ENCODE data around the gene ARHGAP15. TPM values are rescaled to one million over a fixed set of nuclear protein-coding genes. Genes with fewer than 3 reads are reported as not detected.

Gene ARHGAP15
- polyA plus RNA-seq, 2 of the 4 experiments (the other 2 are of a cell fraction), result 0.34 TPM; not detected in 1

- Histone ChIP-seq H3K9me3 (no peaks in the 10 kb centered on the region), H3K4me3 (no peak overlapping the region), H3K4me2 (no peak overlapping the region), H3K4me1 (no peaks in the 10 kb centered on the region), H3K27ac (no peak overlapping the region)
- DNase-seq (ENCODE audit: low read depth in 1 of 2, low spot score in 1 of 2) (no peak), FAIRE-seq (no peak), ATAC-seq (no peak)
- TF ChIP-seq CBX2 (IDR thresholded peaks at IDR 0.05; ENCODE audit: borderline replicate concordance, low read depth) (no peak), SMC3 (IDR thresholded peaks at IDR 0.05) (no peak), MAX (IDR thresholded peaks at IDR 0.05) (no peak), HOXA7 (CRISPR knock-in tag; IDR thresholded peaks at IDR 0.05) (no peak), JUN (IDR thresholded peaks at IDR 0.05) (no peak), CEBPB (IDR thresholded peaks at IDR 0.05) (no peak), CHD2 (IDR thresholded peaks at IDR 0.05; ENCODE audit: low read length, partially characterized antibody) (no peak), MAFK (IDR thresholded peaks at IDR 0.05; ENCODE audit: partially characterized antibody) (no peak), HDAC2 (IDR thresholded peaks at IDR 0.05) (no peak), POLR2A (IDR thresholded peaks at IDR 0.05; ENCODE audit: low read length) (no peak), JUNB (IDR thresholded peaks at IDR 0.05) (no peak), CBX8 (IDR thresholded peaks at IDR 0.05) (no peak), SREBF2 (IDR thresholded peaks at IDR 0.05) (no peak), ZFP36 (IDR thresholded peaks at IDR 0.05; ENCODE audit: borderline replicate concordance, partially characterized antibody) (no peak), EHF (CRISPR knock-in tag; IDR thresholded peaks at IDR 0.05) (no peak), CHD4 (IDR thresholded peaks at IDR 0.05; ENCODE audit: borderline replicate concordance) (no peak), MYC (IDR thresholded peaks at IDR 0.05; ENCODE audit: borderline replicate concordance, low read length) (no peak)
- TF ChIP-seq, protein P1, sequence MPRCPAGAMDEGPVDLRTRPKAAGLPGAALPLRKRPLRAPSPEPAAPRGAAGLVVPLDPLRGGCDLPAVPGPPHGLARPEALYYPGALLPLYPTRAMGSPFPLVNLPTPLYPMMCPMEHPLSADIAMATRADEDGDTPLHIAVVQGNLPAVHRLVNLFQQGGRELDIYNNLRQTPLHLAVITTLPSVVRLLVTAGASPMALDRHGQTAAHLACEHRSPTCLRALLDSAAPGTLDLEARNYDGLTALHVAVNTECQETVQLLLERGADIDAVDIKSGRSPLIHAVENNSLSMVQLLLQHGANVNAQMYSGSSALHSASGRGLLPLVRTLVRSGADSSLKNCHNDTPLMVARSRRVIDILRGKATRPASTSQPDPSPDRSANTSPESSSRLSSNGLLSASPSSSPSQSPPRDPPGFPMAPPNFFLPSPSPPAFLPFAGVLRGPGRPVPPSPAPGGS (IDR thresholded peaks at IDR 0.05), result no peak
- TF ChIP-seq, protein P2, sequence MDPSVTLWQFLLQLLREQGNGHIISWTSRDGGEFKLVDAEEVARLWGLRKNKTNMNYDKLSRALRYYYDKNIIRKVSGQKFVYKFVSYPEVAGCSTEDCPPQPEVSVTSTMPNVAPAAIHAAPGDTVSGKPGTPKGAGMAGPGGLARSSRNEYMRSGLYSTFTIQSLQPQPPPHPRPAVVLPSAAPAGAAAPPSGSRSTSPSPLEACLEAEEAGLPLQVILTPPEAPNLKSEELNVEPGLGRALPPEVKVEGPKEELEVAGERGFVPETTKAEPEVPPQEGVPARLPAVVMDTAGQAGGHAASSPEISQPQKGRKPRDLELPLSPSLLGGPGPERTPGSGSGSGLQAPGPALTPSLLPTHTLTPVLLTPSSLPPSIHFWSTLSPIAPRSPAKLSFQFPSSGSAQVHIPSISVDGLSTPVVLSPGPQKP (IDR thresholded peaks at IDR 0.05; ENCODE audit: low read depth, low read length), result no peak
- TF ChIP-seq, protein P3, sequence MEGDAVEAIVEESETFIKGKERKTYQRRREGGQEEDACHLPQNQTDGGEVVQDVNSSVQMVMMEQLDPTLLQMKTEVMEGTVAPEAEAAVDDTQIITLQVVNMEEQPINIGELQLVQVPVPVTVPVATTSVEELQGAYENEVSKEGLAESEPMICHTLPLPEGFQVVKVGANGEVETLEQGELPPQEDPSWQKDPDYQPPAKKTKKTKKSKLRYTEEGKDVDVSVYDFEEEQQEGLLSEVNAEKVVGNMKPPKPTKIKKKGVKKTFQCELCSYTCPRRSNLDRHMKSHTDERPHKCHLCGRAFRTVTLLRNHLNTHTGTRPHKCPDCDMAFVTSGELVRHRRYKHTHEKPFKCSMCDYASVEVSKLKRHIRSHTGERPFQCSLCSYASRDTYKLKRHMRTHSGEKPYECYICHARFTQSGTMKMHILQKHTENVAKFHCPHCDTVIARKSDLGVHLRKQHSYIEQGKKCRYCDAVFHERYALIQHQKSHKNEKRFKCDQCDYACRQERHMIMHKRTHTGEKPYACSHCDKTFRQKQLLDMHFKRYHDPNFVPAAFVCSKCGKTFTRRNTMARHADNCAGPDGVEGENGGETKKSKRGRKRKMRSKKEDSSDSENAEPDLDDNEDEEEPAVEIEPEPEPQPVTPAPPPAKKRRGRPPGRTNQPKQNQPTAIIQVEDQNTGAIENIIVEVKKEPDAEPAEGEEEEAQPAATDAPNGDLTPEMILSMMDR (IDR thresholded peaks at IDR 0.05), result no peak
- 28% methylated on average over 2 of the region's 2 CpGs for WGBS (ENCODE audit: missing lambda C conversion rate)
- ChIA-PET POLR2A (no interaction called here), CTCF (interaction anchor here (1.8 kb wide), 1 partner anchor 12 kb away, joined by 4 read pairs; no protein-coding TSS in a partner anchor)
Observed at GRCh38 chr2:143124445-143124844, 4.8 kb upstream of the ARHGAP15 start.

GRCh38 chr2:143125717-143126116 is 3.5 kb upstream of the ARHGAP15 start:
- CTCF ChIA-PET, result interaction anchor here (0.8 kb wide), 1 partner anchor 15 kb away, joined by 5 read pairs; no protein-coding TSS in a partner anchor
- POLR2A ChIA-PET, result no interaction called here
- TF ChIP-seq JUN (IDR thresholded peaks at IDR 0.05), result no peak
- no peak for TF ChIP-seq EP300 (IDR thresholded peaks at IDR 0.05)
- no peak for TF ChIP-seq REST (IDR thresholded peaks at IDR 0.05)
- TF ChIP-seq, protein P4, sequence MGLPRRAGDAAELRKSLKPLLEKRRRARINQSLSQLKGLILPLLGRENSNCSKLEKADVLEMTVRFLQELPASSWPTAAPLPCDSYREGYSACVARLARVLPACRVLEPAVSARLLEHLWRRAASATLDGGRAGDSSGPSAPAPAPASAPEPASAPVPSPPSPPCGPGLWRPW (IDR thresholded peaks at IDR 0.05), result no peak
- TF ChIP-seq MAX (IDR thresholded peaks at IDR 0.05), result no peak
- no peak for TF ChIP-seq E2F6 (IDR thresholded peaks at IDR 0.05; ENCODE audit: borderline replicate concordance, low read depth)
- TF ChIP-seq FOXS1 (CRISPR knock-in tag; IDR thresholded peaks at IDR 0.05), result no peak
- TF ChIP-seq ESRRA (IDR thresholded peaks at IDR 0.05; ENCODE audit: borderline replicate concordance, low read length), result no peak
- no peak for TF ChIP-seq HOXB5 (CRISPR knock-in tag; IDR thresholded peaks at IDR 0.05)
- no peak for TF ChIP-seq RCOR1 (IDR thresholded peaks at IDR 0.05; ENCODE audit: low read depth, low read length)
- no peak for TF ChIP-seq HEYL (CRISPR knock-in tag; IDR thresholded peaks at IDR 0.05)
- no peak for TF ChIP-seq FOSB (CRISPR knock-in tag; IDR thresholded peaks at IDR 0.05)
- no peak for TF ChIP-seq NR3C1 (IDR thresholded peaks at IDR 0.05)
- TF ChIP-seq CHD2 (IDR thresholded peaks at IDR 0.05; ENCODE audit: low read length, partially characterized antibody), result no peak

More at GRCh38 chr2:143125717-143126116, 3.5 kb upstream of the ARHGAP15 start:
- no peaks in the 10 kb centered on the region for H3K9me3 ChIP-seq
- WGBS (ENCODE audit: missing lambda C conversion rate), result 10% methylated on average over 2 of the region's 2 CpGs
- DNase-seq (ENCODE audit: low read depth in 1 of 2, low spot score in 1 of 2) (no peak), ATAC-seq (no peak), FAIRE-seq (no peak)
- no peak overlapping the region for H3K27ac ChIP-seq
- no peaks in the 10 kb centered on the region for H3K4me1 ChIP-seq
- no peak overlapping the region for H3K4me2 ChIP-seq
- no peak overlapping the region for H3K4me3 ChIP-seq

All from A549 (cell line).